ENCODE measurements around the gene GGTLC3. TPM values are rescaled to one million over a fixed set of nuclear protein-coding genes. Genes with fewer than 3 reads are reported as not detected.
"Not testable (repeated sequence)": the region's sequence is repeated elsewhere in the genome, so short reads cannot be mapped to it uniquely, and the experiment has no call there.

Gene GGTLC3
- 1 to 10 TPM in 1 of 2 donors, under 1 TPM in 1; 0.84 to 6.4 TPM for total RNA-seq
- polyA plus RNA-seq (ENCODE audit: insufficient read length in 6 of 6): 1 to 10 TPM in 2 of 6 donors, under 1 TPM in 3, not detected in 1; 0.43 to 1.3 (median 0.86) TPM
- long read RNA-seq, donor 1: 0 reads
- long read RNA-seq, donor 2: 0 reads
- long read RNA-seq, donor 3: 0 reads
- long read RNA-seq, donor 4: 0 reads
- long read RNA-seq, donor 5: 0 reads
- long read RNA-seq, donor 6: 0 reads
- long read RNA-seq, donor 7: 0 reads
- long read RNA-seq, donor 8: 0 reads
- long read RNA-seq, donor 9: 0 reads
- long read RNA-seq, donor 10: 0 reads
- long read RNA-seq, donor 11: 0 reads
- long read RNA-seq, donor 12: 0 reads

DNA sequence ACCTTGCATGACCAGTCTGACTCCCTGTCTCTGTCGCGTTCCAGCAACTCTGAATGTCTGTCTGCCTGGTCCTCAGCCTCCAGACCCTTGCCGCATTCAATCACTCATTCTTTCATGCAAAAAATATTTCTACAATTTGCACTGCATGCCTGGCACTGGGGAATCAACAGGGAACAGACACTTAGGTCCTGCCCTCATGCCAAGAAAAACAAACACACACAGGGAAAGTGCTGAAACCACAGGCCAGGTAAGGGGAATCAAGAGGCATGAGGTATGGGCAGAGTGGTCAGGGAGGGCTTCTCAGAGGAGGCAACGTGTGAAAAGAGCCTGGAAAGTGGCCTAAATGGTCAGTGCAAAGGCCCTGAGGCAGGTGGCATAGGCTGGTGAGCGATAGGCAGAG lies at the start of gene GGTLC3:
TSS of gene GGTLC3 (minus strand) at position 101 of the 400 bp plus-strand sequence. CDS start 264 bp downstream, outside the sequence.
- H3K27ac ChIP-seq; DNase-seq; ATAC-seq; H3K9me3 ChIP-seq; H3K36me3 ChIP-seq; H3K4me1 ChIP-seq; intact Hi-C loops (cut with DNase I); H3K27me3 ChIP-seq; H3K4me3 ChIP-seq: not testable (repeated sequence)

DNA sequence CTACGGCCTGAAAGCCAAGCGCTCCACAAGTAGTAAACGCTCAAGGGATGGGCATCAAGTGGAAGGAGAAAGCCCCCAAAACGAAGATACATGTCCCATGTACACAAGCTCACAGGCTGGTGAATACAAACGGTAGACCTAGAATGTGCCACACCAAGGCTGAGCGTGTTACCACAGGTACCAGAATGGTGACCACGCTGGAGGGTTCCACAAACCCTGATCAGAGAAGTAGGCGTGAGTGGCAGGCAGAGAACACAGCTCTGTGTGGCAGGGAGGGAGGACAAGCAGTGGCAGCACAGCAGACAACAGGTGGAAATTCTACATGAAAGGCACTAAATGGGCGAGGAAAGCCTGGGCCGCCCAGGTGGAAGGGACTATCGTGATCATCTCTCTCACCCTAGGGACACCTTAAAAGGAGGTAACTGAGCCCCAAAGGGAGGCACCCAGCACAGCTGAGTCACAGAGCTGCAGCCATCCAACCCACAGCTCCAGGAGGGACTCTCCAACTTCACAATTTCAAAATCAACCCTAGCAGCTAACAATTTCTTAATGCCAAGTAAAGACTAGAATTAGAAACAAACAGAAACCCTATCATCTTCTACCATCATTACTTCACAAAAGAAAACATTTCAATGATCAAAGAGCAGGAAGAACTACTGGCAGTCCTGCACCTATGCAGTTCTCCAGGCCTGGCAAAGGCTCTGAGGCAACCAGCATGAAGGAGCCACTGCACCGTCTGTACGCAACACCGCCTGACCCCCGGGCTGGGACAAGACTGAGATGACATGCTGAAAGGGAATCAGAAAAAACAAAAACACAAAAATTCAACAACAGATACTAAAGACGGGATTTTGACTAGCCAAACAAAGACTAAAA lies 42.4 kb upstream of the GGTLC3 start:
- H3K27me3 ChIP-seq; H3K36me3 ChIP-seq; H3K4me3 ChIP-seq; intact Hi-C loops (cut with DNase I); H3K4me1 ChIP-seq; ATAC-seq; H3K9me3 ChIP-seq; H3K27ac ChIP-seq; DNase-seq: not testable (repeated sequence)

DNA sequence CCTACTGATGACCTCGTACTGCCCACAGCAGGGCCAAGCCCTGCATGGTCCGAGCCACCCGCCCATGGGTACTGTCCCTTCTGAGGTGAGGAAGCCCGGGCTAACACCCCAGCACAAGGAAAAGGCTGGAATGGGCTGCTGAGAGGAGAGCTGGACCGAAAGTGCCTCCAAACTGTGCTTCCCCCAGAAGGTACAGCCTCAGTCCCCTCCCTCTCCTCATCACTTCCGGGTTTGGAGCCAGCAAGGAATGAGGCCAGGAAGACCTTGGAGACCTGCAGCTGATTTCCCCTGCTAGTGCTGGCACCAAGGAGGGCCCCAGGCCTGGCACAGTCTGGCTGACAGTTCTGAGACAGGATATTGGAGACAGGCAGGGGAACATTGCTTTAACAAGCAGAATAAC lies 41.0 kb upstream of the GGTLC3 start:
- H3K36me3 ChIP-seq; H3K27me3 ChIP-seq; H3K9me3 ChIP-seq; H3K4me1 ChIP-seq; intact Hi-C loops (cut with DNase I); ATAC-seq; H3K27ac ChIP-seq; DNase-seq; H3K4me3 ChIP-seq: not testable (repeated sequence)

DNA sequence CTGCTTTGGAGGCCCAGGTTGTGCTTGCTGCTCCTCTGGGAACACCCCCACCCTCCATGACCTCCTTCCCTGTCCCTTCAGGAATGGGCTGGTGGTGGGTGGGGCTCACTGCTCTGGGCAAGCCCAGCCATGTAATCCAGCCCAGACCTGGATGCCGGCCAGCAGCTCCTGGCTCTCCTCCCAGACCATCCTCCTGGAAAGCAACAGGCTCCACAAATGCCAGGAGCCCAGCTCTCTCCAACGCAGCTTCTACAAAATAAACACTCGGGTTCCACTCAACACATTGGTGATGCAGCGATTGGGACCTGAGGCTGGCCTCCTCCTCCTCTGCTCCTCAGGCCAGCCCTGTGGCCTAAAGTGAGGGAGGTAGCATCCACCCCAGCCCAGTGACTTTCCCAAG lies 40.6 kb upstream of the GGTLC3 start:
- H3K4me1 ChIP-seq; intact Hi-C loops (cut with DNase I); H3K27me3 ChIP-seq; H3K4me3 ChIP-seq; DNase-seq; H3K27ac ChIP-seq; H3K36me3 ChIP-seq; H3K9me3 ChIP-seq: not testable (repeated sequence)
- ATAC-seq: peak; percentile 83

DNA sequence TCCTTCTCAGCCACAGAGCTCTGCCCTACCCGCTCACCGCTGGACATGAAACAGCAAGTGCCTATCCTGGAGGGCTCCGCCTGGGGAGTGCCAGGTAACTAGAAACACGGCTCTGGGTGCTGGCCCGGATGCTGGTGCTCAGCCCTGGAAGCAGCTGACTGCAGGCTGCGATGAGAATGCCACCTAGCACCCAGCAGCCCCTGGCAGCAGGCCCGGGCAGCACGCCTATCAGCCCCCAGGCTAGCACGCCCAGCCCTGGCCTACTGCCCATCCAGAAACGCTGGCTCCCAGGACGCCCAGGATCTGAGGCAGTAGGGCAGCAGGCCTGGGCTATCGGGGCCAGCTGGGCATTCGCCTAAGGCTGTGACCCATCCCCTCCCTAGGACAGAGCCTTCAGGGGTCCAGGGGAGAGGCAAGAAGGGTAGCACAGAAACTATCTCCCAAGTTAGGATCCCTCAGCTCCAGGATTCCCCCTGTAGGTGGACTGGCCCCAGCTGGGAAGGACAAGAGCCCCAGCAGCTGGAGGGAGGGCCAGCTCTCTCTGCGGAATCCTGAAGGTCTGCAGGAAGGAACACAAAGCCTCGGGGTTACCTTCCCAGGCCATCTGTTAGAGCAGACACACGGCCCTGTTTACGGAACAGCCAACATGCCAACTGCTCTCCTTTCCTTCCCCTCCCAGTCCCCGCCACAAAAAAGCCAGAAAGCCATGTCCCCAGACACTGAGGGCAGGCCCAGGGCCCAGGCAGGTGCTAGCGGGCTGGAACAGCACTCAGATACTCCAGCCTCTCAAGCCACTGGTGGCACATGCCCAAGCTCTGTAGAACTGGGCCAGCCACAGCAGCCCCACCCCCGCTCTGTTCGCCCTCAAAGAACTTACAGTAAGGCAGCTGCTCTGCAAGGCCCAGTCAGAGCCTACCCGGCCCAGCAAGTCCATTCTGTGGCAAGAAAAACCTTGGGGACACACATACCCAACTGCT lies 36.6 kb upstream of the GGTLC3 start:
- H3K36me3 ChIP-seq; H3K4me1 ChIP-seq; intact Hi-C loops (cut with DNase I); H3K27me3 ChIP-seq; H3K9me3 ChIP-seq; DNase-seq; H3K4me3 ChIP-seq; H3K27ac ChIP-seq: not testable (repeated sequence)
- ATAC-seq: peak; percentile 80

DNA sequence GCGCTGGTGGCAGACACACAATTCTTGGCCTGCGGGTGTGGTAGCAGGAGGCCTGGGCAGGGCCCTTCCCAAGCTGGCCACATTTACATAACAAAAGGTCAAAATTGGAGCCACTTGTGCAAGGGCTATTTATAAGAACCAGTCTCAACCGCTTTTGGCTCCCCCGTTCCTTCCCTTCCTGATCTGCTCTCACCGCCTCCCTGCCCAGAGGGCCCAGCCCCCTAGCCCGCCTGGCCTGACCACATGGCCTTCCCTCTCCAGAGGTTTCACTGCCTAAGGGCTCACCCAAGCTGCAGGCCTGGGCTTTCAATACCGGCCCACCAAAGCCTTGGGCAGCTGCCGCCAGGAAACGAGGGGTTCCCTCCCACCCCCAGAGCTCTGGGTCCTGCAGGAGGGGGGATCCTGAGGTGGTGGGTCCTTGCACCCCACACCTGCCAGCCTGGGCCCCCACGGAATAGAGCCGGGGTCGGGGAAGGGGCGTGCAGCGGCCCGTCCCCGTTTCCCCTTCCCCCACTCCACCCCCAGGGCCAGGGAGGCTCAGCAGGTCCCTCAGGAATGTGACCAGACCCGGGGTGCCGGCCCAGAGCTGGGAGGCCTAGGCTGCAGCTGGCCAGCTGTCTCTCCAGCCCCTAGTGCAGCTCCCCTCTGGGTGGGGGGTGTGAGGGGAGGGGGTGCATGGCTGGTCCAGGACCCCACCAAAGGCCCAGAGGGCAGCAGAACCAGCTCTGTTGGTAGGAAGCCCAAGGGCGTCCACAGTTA lies 35.1 kb upstream of the GGTLC3 start:
- H3K4me1 ChIP-seq; H3K4me3 ChIP-seq; H3K9me3 ChIP-seq; H3K27ac ChIP-seq; H3K27me3 ChIP-seq; DNase-seq; intact Hi-C loops (cut with DNase I); H3K36me3 ChIP-seq: not testable (repeated sequence)
- peak; percentile 62 for ATAC-seq

DNA sequence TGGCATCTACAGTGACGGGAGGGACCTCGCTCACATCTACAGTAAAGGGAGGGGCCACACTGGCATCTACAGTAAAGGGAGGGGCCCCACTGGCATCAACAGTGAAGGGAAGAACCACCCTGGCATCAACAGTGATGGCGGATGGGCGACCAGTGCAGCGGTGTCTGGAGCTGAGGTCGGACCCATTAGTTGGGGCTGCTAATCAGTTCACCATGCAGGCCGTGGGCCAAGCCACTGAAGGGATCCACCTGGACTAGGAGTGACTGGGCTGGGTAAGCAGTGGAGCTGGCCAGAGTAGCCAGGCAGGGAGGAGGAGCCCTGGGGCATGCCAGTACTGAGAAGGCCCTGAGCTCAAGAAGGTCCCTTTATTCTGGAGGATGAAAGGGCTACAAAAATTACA lies 33.1 kb upstream of the GGTLC3 start:
- ATAC-seq; intact Hi-C loops (cut with DNase I); H3K27ac ChIP-seq: not testable (repeated sequence)

DNA sequence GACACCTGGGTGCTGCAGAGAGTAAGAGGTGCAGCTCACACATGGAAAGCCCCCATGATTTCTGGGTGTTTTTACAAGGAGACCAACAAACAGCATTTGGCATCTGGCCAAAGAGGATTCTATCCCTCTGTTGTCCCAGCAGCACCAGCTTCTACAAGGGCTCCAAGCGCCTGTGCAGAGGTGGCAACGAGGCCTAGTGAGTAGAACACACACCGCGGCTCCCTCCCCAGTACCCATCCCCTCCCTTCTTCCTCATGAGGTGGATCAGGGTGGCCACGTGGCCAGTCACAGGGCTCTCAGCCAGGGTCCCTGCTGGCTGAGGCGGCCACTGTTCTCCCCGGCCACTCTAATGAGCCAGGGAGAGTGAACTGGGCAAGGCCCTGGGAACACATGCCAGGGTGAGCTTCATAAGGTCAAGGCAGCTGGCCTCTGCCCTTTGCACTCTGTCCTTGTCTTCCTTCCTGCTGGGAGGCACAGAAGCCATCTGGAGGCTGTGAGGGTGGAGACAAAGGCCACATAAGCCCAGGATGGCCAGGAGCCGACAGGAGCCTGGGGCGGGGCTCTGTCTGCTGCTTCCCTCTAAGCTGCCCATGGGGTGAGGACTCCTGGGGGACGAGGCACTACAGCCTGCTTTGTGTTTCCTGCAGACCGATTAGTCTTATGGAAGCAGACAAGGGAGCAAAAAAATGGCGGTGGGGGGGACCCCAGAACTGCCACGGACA lies 31.7 kb upstream of the GGTLC3 start:
- H3K4me1 ChIP-seq; H3K36me3 ChIP-seq; DNase-seq; H3K27me3 ChIP-seq; ATAC-seq; H3K4me3 ChIP-seq; H3K9me3 ChIP-seq; intact Hi-C loops (cut with DNase I); H3K27ac ChIP-seq: not testable (repeated sequence)

More for the DNA sequence above, 33.1 kb upstream of the GGTLC3 start:
- DNase-seq, H3K4me1 ChIP-seq, H3K36me3 ChIP-seq, H3K27me3 ChIP-seq, H3K4me3 ChIP-seq, H3K9me3 ChIP-seq: not testable (repeated sequence)

DNA sequence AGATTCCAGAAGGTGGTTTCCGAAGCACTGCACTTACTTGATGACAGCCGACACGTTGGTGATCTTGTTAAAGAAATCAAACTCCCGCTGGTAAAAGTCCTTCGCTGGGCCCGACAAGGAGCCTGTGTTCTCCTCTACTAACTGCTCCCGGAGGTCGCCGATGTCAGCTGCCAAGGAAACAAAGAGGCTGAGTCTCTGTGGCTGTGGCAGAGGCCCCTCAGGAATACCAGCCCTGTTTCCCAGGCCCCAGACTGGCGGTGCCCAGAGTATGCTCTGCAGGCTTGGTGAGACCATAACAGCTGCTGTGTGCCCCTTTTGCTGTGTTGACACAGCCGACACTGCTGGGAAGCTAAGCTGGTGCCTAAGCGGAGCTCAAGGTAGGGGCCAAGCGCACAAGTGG lies 26.7 kb upstream of the GGTLC3 start:
- H3K4me3 ChIP-seq; H3K4me1 ChIP-seq; intact Hi-C loops (cut with DNase I); ATAC-seq; H3K27ac ChIP-seq; DNase-seq; H3K9me3 ChIP-seq; H3K36me3 ChIP-seq; H3K27me3 ChIP-seq: not testable (repeated sequence)

DNA sequence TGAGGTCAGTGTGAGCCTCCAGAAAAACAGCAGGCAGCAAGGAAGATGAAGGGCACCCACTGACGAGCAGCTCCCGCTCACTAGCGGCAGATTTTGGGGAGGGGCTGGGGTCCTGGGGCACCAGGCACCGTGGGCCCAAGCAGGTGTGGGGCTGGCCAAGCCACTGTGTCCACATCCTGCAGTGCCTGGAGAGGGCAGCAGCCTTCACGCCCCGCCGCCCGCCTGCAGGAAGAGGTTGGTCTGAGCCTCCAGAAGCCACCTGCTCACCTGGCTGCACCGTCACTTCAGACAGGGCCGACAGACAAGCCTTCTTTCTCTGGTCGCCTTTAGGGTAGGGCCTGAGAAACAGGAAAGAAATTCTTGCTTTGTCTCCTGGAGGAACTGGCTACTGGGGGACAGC lies 25.4 kb upstream of the GGTLC3 start:
- H3K27ac ChIP-seq; DNase-seq; H3K4me1 ChIP-seq; H3K4me3 ChIP-seq; H3K27me3 ChIP-seq; H3K36me3 ChIP-seq; intact Hi-C loops (cut with DNase I); H3K9me3 ChIP-seq; ATAC-seq: not testable (repeated sequence)

DNA sequence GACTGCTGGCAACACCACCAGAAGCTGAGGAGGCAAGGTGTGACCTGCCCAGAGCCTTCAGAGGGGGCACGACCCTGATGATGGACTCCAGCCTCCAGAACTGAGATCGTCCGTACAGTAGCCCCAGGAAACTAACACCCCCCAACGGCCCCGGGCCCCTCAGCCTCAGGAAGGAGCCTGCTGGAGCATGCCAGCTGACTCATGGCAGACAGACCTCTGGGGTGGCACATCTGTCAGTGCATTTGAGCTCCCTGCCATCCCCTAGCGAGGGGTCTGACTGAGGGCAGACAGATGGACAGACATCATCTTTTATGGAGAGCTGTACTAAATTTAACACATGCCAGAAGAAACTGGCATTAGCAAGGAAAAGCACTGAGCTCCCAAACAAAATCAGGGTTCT lies 22.0 kb upstream of the GGTLC3 start:
- H3K4me3 ChIP-seq; intact Hi-C loops (cut with DNase I); ATAC-seq; H3K27ac ChIP-seq; H3K4me1 ChIP-seq; H3K9me3 ChIP-seq; H3K36me3 ChIP-seq; H3K27me3 ChIP-seq: not testable (repeated sequence)
- peak in 1 of 4 donors; percentile 29 for DNase-seq

All from left lung (tissue), 14 donors.